ENCODE measurements around the gene MRPL12.

MRPL12 gene

GRCh38 chr17:81740395-81740961 is 37.3 kb downstream of the MRPL12 start:
- DNase-seq (ENCODE audit: low read depth), result no peak

DNA sequence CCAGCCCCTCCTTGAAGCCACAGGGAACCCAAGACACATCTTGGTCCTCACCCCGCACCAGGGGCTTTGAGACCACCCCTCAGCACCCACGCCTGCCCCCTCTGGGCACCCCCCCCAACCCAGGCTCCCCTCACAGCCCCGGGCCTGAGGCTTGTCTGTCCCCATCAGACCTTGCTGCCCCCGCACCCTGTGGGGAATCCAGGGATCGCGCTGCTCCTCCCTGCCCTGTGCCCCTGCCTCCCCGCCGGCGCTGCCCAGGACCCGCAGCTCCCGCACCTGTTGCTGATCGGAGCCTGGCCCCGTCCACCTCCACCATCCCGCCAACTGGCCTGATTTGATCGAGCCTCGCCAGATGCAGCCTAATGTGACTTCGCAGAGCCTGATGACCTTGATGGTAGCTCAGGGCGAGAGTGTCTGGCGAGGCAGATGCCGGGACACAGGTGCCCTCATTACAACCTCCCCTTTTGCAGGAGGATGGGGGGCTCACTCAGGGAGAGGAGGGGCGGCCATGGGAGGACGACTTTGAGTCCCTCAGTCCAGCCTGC is 38.0 kb downstream of the MRPL12 start:
- DNase-seq (ENCODE audit: low read depth), result no peak

DNA sequence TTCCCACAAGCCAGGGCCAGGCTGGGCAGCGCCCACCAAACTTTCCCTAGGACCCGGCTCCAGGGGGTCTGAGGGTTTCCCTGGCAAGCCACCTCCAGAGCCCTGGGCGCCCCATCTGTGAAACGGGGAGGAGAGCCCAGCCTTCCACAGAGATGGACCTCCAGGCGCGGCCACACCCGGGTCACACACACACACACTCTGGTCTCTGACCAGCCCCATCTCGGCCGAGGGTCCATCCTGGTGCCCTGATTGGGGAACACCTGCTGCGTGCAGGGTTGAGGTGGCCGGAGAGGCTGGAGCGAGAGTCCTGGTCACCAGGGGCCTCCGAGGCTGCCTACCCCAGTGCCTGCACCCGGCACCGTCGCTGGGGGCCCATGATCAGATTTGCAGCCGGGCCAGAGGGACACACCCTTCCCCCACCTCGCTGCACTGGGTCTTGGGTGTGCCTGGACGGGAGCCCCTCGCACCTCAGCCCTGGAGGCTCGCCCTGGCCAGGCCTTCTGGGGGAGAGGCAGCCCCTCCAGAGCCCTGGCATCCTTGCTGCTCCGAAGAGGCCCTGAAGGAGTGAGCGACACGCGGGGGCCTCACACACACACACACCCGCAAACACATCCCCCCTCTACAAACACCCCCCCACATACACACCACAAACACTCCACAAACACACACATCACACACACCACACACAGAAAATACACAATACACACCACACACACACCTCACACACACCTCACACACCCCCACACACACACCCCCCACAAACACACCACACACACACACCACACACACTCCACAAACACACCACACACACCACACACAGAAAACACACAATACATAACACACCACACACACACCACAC is 38.7 kb downstream of the MRPL12 start:
- no peak for DNase-seq (ENCODE audit: low read depth)

Data from stimulated activated CD8-positive, alpha-beta memory T cell treated with anti-CD3 and anti-CD28 coated beads, Interleukin-15, amount 100 ng/mL, for 24 hours (primary cell).